K562 (cell line): ENCODE measurements around the gene LINGO4. TPM values are rescaled to one million over a fixed set of nuclear protein-coding genes. Genes with fewer than 3 reads are reported as not detected.

ENCODE experiments used
- FOXK1 ChIP-seq: sonication (generic); formaldehyde crosslinking; IDR thresholded peaks from 2 replicates; pipeline ENCODE4 v1.8.0; 2022; ENCODE audit warnings: missing genetic modification reagents, mild to moderate bottlenecking, borderline replicate concordance
- IFI16 ChIP-seq: fragments of 250-450 bp; sonication (Bioruptor Pico); IDR thresholded peaks from 2 replicates; pipeline ENCODE4 v2.1.2; 2022; ENCODE audit warnings: mild to moderate bottlenecking, inconsistent platforms
- MGA ChIP-seq: fragments of 450-650 bp; IDR thresholded peaks from 2 replicates; pipeline ENCODE4 v1.6.1; 2016; ENCODE audit warnings: mild to moderate bottlenecking, moderate library complexity
- polyA plus RNA-seq, 8 experiments: library from polyadenylated mRNA; depleted of rRNA in 4 of 8; stranded (reverse) in 5 of 8; unstranded in 3 of 8; fragments of >200 nt; fragmentation: Nextera tagmentation in 2 of 8; fragmentation: Illumina TruSeq in 1 of 8; extraction: Ambion mirVana in 2 of 8; extraction: Trizol in 1 of 8; gene quantifications; 2 replicates each; pipeline versions ENCODE4 v1.2.1 to v1.2.3, GENCODE V29; 2011 to 2014; ENCODE audit warnings: inconsistent platforms in 1 of 8, missing spikeins in 1 of 8
- total RNA-seq, 7 experiments: library from RNA; depleted of rRNA in 6 of 7; stranded (reverse); fragments of >200 nt in 6 of 7; fragmentation: Illumina TruSeq in 2 of 7; extraction: Trizol in 2 of 7; gene quantifications; 2 replicates each; pipeline versions ENCODE4 v1.2.1 to v1.2.3, GENCODE V29; 2011 to 2021; ENCODE audit warnings: low replicate concordance in 1 of 7
- TF ChIP-seq, protein P1 (sequence below): fragments of 450-650 bp; IDR thresholded peaks from 2 replicates; pipeline ENCODE4 v1.6.1; 2016; ENCODE audit warnings: low read depth
- TF ChIP-seq, protein P2 (sequence below): sonication (generic); IDR thresholded peaks from 2 replicates; pipeline ENCODE4 v1.6.1; 2016

Gene LINGO4
- total and polyA plus RNA-seq, 9 of the 15 experiments (the other 6 are each of a cell fraction or from before 2014, with no cell fraction given): not detected

DNA sequence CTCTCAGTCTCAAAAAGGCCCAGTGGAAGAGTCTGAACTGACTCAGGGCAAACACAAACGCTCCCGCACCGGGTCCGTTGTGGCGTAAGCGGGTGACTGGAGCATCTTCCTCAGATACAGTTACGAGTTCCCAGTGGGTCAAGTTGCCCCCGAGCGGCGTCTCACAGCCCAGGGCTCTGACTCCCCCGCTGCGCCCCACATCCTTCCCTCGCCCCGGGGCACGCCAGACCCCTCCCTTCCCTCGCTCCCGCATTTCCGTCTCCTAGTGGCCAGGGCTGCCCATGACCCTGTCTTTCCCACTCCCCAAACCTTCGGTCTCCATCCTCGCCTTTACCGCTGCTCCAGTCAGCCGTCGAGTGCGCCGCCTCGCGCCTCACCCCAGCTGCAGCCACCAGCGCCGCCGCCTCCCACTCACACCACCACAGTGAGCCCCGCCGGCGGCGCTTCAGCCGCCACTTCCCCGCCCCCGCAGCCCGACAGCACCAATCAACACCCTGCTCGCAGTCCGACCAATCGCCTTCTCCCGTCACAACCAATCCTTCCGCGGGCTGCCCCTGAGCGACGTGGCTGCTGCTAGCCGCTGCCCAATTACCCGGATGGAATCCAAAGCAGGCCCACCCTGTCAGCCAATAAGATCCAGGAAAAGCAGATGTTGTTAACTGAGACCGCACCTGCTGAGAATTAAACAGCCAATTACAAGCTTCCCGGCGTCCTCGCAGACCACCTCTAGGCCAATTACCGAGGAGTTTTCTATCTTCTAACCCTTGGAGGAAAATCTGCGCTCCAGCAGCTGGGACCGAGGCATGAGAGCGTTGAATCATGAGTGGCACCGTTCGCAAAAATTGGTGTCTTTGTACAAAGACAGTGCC, 14.9 kb downstream of the LINGO4 start, which contains the start of gene TDRKH (continued):
- peak; percentile 99 for TF ChIP-seq MGA
- TF ChIP-seq IFI16 (CRISPR knock-in tag): no peak
- TF ChIP-seq FOXK1: 0 out of 2 replicates have a peak, but pooled peaks have one; percentile 64
- TF ChIP-seq, protein P1, sequence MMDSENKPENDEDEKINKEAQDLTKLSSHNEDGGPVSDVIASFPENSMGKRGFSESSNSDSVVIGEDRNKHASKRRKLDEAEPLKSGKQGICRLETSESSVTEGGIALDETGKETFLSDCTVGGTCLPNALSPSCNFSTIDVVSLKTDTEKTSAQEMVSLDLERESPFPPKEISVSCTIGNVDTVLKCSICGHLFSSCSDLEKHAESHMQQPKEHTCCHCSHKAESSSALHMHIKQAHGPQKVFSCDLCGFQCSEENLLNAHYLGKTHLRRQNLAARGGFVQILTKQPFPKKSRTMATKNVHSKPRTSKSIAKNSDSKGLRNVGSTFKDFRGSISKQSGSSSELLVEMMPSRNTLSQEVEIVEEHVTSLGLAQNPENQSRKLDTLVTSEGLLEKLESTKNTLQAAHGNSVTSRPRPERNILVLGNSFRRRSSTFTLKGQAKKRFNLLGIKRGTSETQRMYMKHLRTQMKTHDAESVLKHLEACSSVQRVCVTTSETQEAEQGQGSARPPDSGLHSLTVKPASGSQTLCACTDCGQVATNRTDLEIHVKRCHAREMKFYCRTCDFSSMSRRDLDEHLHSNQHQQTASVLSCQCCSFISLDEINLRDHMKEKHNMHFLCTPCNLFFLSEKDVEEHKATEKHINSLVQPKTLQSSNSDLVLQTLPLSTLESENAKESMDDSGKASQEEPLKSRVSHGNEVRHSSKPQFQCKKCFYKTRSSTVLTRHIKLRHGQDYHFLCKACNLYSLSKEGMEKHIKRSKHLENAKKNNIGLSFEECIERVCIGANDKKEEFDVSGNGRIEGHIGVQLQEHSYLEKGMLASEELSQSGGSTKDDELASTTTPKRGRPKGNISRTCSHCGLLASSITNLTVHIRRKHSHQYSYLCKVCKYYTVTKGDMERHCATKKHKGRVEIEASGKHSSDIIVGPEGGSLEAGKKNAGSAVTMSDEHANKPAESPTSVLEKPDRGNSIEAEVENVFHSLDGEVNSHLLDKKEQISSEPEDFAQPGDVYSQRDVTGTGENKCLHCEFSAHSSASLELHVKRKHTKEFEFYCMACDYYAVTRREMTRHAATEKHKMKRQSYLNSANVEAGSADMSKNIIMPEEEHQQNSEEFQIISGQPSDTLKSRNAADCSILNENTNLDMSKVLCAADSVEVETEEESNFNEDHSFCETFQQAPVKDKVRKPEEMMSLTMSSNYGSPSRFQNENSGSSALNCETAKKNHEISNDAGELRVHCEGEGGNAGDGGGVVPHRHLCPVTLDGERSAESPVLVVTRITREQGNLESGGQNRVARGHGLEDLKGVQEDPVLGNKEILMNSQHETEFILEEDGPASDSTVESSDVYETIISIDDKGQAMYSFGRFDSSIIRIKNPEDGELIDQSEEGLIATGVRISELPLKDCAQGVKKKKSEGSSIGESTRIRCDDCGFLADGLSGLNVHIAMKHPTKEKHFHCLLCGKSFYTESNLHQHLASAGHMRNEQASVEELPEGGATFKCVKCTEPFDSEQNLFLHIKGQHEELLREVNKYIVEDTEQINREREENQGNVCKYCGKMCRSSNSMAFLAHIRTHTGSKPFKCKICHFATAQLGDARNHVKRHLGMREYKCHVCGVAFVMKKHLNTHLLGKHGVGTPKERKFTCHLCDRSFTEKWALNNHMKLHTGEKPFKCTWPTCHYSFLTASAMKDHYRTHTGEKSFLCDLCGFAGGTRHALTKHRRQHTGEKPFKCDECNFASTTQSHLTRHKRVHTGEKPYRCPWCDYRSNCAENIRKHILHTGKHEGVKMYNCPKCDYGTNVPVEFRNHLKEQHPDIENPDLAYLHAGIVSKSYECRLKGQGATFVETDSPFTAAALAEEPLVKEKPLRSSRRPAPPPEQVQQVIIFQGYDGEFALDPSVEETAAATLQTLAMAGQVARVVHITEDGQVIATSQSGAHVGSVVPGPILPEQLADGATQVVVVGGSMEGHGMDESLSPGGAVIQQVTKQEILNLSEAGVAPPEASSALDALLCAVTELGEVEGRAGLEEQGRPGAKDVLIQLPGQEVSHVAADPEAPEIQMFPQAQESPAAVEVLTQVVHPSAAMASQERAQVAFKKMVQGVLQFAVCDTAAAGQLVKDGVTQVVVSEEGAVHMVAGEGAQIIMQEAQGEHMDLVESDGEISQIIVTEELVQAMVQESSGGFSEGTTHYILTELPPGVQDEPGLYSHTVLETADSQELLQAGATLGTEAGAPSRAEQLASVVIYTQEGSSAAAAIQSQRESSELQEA: no peak
- TF ChIP-seq, protein P2, sequence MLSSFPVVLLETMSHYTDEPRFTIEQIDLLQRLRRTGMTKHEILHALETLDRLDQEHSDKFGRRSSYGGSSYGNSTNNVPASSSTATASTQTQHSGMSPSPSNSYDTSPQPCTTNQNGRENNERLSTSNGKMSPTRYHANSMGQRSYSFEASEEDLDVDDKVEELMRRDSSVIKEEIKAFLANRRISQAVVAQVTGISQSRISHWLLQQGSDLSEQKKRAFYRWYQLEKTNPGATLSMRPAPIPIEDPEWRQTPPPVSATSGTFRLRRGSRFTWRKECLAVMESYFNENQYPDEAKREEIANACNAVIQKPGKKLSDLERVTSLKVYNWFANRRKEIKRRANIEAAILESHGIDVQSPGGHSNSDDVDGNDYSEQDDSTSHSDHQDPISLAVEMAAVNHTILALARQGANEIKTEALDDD: no peak
